Lung (tissue), 12 donors: Measurements from ENCODE around the gene RBM26. TPM values are rescaled to one million over a fixed set of nuclear protein-coding genes. Genes with fewer than 3 reads are reported as not detected.

ENCODE experiments used
- ATAC-seq: fragments of 200-7000 bp; cut with Tn5 transposase; one replicate; pipeline ENCODE4 v1.9.1; 2020; ENCODE audit warnings: moderate number of reproducible peaks; ENCODE audit not compliant: insufficient read depth, low FRiP score
- DNase-seq, 3 donors: peaks; one replicate each; pipeline ENCODE4 v3.0.0-alpha.2; 2013 to 2017
- H3K27ac ChIP-seq, 2 donors: one replicate each; pipeline ENCODE4 v1.5.1; 2013; ENCODE audit warnings: mild to moderate bottlenecking in 2 of 2, moderate library complexity in 2 of 2, control low read depth in 1 of 2, inconsistent platforms in 1 of 2, low read depth in 1 of 2, low read length in 1 of 2
- H3K27me3 ChIP-seq, 3 donors: one replicate each; pipeline ENCODE4 v1.5.1; 2013; ENCODE audit warnings: low read length in 2 of 3; ENCODE audit not compliant: control insufficient read depth in 3 of 3, insufficient read depth in 3 of 3
- H3K36me3 ChIP-seq, 4 donors: one replicate each; pipeline ENCODE4 v1.5.1; 2013; ENCODE audit warnings: low read length in 4 of 4, mild to moderate bottlenecking in 1 of 4, moderate library complexity in 1 of 4; ENCODE audit not compliant: control insufficient read depth in 4 of 4, insufficient read depth in 4 of 4
- H3K4me1 ChIP-seq, 5 donors: one replicate each; pipeline ENCODE4 v1.5.1; 2013; ENCODE audit warnings: low read length in 5 of 5, mild to moderate bottlenecking in 2 of 5, moderate library complexity in 1 of 5; ENCODE audit not compliant: control insufficient read depth in 5 of 5, insufficient read depth in 5 of 5
- H3K4me3 ChIP-seq: one replicate; pipeline ENCODE4 v1.5.1; 2013; ENCODE audit warnings: mild to moderate bottlenecking, control low read depth, moderate library complexity
- H3K9ac ChIP-seq, 2 donors: one replicate each; pipeline ENCODE4 v1.5.1; 2013; ENCODE audit warnings: low read length in 2 of 2, control low read depth in 1 of 2; ENCODE audit not compliant: insufficient read depth in 1 of 2
- H3K9me3 ChIP-seq, 4 donors: one replicate each; pipeline ENCODE4 v1.5.1; 2013; ENCODE audit warnings: low read length in 3 of 4, mild to moderate bottlenecking in 1 of 4, moderate library complexity in 1 of 4; ENCODE audit not compliant: control insufficient read depth in 4 of 4, insufficient read depth in 3 of 4
- CTCF ChIP-seq: IDR thresholded peaks from 2 replicates; pipeline ENCODE4 v1.5.1; 2012; ENCODE audit warnings: mild to moderate bottlenecking; ENCODE audit errors: control extremely low read depth, extremely low read depth
- WGBS, 2 donors: extraction: QIAGEN DNeasy Blood & Tissue Kit; methylation state at CpG; one replicate each; pipeline ENCODE4 v1.1.7; 2013; 5-methylcytosine and 5-hydroxymethylcytosine counted together
- polyA plus RNA-seq, 2 donors: library from polyadenylated mRNA; stranded (reverse); fragments of 200-250 nt; gene quantifications; one replicate each; pipeline ENCODE4 v1.2.1, GENCODE V29; 2013
- total RNA-seq, 2 donors: library from RNA; depleted of rRNA in 1 of 2; stranded (reverse); fragments of >200 nt in 1 of 2; gene quantifications; one replicate each; pipeline ENCODE4 v1.2.1, GENCODE V29; 2014 to 2021
- donor health status: control.
- donor health status: control.
- donor health status: Bipolar disorder and iron deficiency.
- donor health status: healthy.
- donor health status: DM: yes; HTN: yes; CAD: no.

RBM26 gene
- total and polyA plus RNA-seq, 4 donors: 12.9 to 91.8 (median 32.3) TPM

DNA sequence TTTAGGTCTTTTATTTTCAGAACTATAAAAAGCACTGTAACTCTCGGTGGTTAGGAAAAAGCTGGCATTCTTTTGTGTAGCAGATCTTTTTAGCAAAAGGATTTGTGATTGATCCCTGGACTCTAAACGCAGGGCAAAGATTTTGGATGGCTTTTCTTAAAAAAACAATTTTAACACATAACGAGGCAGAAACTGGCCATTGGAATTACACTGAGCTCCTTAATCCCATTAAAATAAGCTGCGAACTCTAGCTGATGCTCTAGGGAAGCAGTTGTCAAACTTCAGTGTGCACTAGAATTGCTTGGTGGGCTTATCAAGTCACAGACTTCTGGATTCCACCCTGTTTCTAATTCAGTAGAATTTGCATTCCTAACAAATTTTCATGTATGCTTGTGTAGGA lies 41.1 kb upstream of the RBM26 start:
- no peak for TF ChIP-seq CTCF
- H3K4me1 ChIP-seq: no peaks in the 10 kb centered on the region
- peaks cover 0 to 2% (median 0%) of the 10 kb centered on the region in 4 donors for H3K9me3 ChIP-seq
- no peak overlapping the region for H3K27ac ChIP-seq
- no peaks in the 10 kb centered on the region for H3K27me3 ChIP-seq
- no peak for DNase-seq
- WGBS, 2 donors: 89 to 96% methylated on average over 4 of the region's 4 CpGs
- no peak for ATAC-seq
- no peaks in the 10 kb centered on the region for H3K36me3 ChIP-seq
- H3K9ac ChIP-seq: no peak overlapping the region
- no peak overlapping the region for H3K4me3 ChIP-seq

- Histone ChIP-seq H3K36me3 (no peaks in the 10 kb centered on the region), H3K27me3 (no peaks in the 10 kb centered on the region), H3K4me3 (no peak overlapping the region), H3K4me1 (no peaks in the 10 kb centered on the region), H3K9ac (no peak overlapping the region), H3K27ac (no peak overlapping the region), H3K9me3 (peaks cover 0 to 2% (median 0%) of the 10 kb centered on the region in 4 donors)
- DNase-seq (no peak), ATAC-seq (no peak)
- no peak for TF ChIP-seq CTCF
- WGBS, 2 donors: 90 to 92% methylated on average over 11 of the region's 11 CpGs
Observed at GRCh38 chr13:79445968-79446645, 40.1 kb upstream of the RBM26 start.

- WGBS, 2 donors: 85 to 94% methylated on average over 3 of the region's 3 CpGs
- Histone ChIP-seq H3K4me1 (no peaks in the 10 kb centered on the region), H3K4me3 (no peak overlapping the region), H3K27me3 (no peaks in the 10 kb centered on the region), H3K9ac (no peak overlapping the region), H3K27ac (no peak overlapping the region), H3K36me3 (no peaks in the 10 kb centered on the region), H3K9me3 (peaks cover 0 to 2% (median 0%) of the 10 kb centered on the region in 4 donors)
- TF ChIP-seq CTCF: no peak
- no peak for DNase-seq
- ATAC-seq: no peak
Observed at GRCh38 chr13:79442706-79443105, 36.7 kb upstream of the RBM26 start.

- Histone ChIP-seq H3K27me3 (no peaks in the 10 kb centered on the region), H3K4me3 (no peak overlapping the region), H3K36me3 (no peaks in the 10 kb centered on the region), H3K9me3 (peaks cover 0 to 2% (median 0%) of the 10 kb centered on the region in 4 donors), H3K4me1 (no peaks in the 10 kb centered on the region), H3K27ac (no peak overlapping the region), H3K9ac (no peak overlapping the region)
- DNase-seq (no peak), ATAC-seq (no peak)
- no peak for TF ChIP-seq CTCF
- 57 to 79% methylated on average over 1 of the region's 1 CpG for WGBS, 2 donors
Observed at GRCh38 chr13:79442221-79442620, 36.2 kb upstream of the RBM26 start.
